HEK293T (cell line): ENCODE data around the gene MAML2.

ENCODE experiments used
- ARNT ChIP-seq: fragments of 450-650 bp; IDR thresholded peaks from 2 replicates; pipeline ENCODE4 v1.6.1; 2017; ENCODE audit warnings: mild to moderate bottlenecking
- BHLHE40 ChIP-seq: fragments of 450-650 bp; IDR thresholded peaks from 2 replicates; pipeline ENCODE4 v1.6.1; 2016; ENCODE audit warnings: mild to moderate bottlenecking, moderate library complexity, borderline replicate concordance
- CTBP1 ChIP-seq: fragments of 450-650 bp; IDR thresholded peaks from 2 replicates; pipeline ENCODE4 v1.6.1; 2016; ENCODE audit warnings: borderline replicate concordance
- FOXA1 ChIP-seq: fragments of 450-650 bp; IDR thresholded peaks from 2 replicates; pipeline ENCODE4 v1.6.1; 2016; ENCODE audit warnings: mild to moderate bottlenecking
- FOXK2 ChIP-seq: fragments of 450-650 bp; IDR thresholded peaks from 2 replicates; pipeline ENCODE4 v1.6.1; 2016; ENCODE audit warnings: mild to moderate bottlenecking
- FOXM1 ChIP-seq: fragments of 450-650 bp; IDR thresholded peaks from 2 replicates; pipeline ENCODE4 v1.6.1; 2017; ENCODE audit warnings: mild to moderate bottlenecking, borderline replicate concordance
- HDGF ChIP-seq: fragments of 450-650 bp; IDR thresholded peaks from 2 replicates; pipeline ENCODE4 v1.6.1; 2017; ENCODE audit warnings: antibody characterized with exemption, borderline replicate concordance
- L3MBTL2 ChIP-seq: fragments of 450-650 bp; conservative IDR thresholded peaks from 2 replicates; pipeline ENCODE4 v1.6.1; 2016; ENCODE audit warnings: mild to moderate bottlenecking
- LEF1 ChIP-seq: fragments of 450-650 bp; IDR thresholded peaks from 2 replicates; pipeline ENCODE4 v1.6.1; 2017; ENCODE audit warnings: mild to moderate bottlenecking, borderline replicate concordance
- PKNOX1 ChIP-seq: fragments of 450-650 bp; IDR thresholded peaks from 2 replicates; pipeline ENCODE4 v1.6.1; 2016
- SP1 ChIP-seq: fragments of 450-650 bp; IDR thresholded peaks from 2 replicates; pipeline ENCODE4 v1.6.1; 2017
- SUZ12 ChIP-seq: fragments of 450-650 bp; IDR thresholded peaks from 2 replicates; pipeline ENCODE4 v1.6.1; 2016; ENCODE audit warnings: mild to moderate bottlenecking
- TARDBP ChIP-seq: fragments of 450-650 bp; IDR thresholded peaks from 2 replicates; pipeline ENCODE4 v1.6.1; 2016
- ZNF384 ChIP-seq: fragments of 450-650 bp; IDR thresholded peaks from 2 replicates; pipeline ENCODE4 v1.6.1; 2016

DNA sequence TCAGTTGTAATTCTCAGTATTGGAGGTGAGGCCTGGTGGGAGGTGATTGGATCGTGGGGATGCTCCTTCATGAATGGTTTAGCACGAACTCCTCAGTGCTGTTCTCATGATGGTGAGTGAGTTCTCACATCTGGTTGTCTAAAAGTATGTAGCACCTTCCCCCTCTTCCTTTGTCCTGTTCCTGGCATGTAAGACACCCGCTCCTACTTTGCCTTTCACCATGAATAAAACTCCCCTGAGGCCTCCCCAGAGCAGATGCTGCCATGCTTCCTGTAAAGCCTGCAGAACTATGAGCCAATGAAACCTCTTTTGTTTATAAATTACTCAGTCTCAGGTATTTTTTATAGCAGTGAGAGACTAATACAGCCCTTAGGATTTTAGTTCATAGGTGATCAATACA is 191.5 kb downstream of the MAML2 start:
- no peak for TF ChIP-seq BHLHE40
- TF ChIP-seq TARDBP: no peak
- TF ChIP-seq FOXK2: no peak
- no peak for TF ChIP-seq SUZ12
- TF ChIP-seq SP1: no peak
- TF ChIP-seq LEF1: no peak
- no peak for TF ChIP-seq ZNF384
- TF ChIP-seq FOXA1: no peak
- no peak for TF ChIP-seq L3MBTL2
- TF ChIP-seq ARNT: no peak
- no peak for TF ChIP-seq CTBP1
- no peak for TF ChIP-seq HDGF
- no peak for TF ChIP-seq FOXM1
- no peak for TF ChIP-seq PKNOX1
